ENCODE results near the gene TCF15. TPM values are rescaled to one million over a fixed set of nuclear protein-coding genes. Genes with fewer than 3 reads are reported as not detected.

TCF15 gene
- 0.18 and 1.0 TPM in 2 replicates for total RNA-seq (2014; rRNA removed; shearing (Covaris generic))

GRCh38 chr20:610130-611046, at the start of gene TCF15:
TSS of gene TCF15 (minus strand) at chr20:610309. CDS start at chr20:610237, 72 bp downstream.
- DNase-seq (ENCODE audit: low read depth), result peak; percentile 73

GRCh38 chr20:658731-659291, 48.7 kb upstream of the TCF15 start:
- no peak for DNase-seq (ENCODE audit: low read depth)

- DNase-seq (ENCODE audit: low read depth), result no peak
Measured at GRCh38 chr20:658202-658601, 48.1 kb upstream of the TCF15 start.

- no peak for DNase-seq (ENCODE audit: low read depth)
Measured at GRCh38 chr20:655726-656624, 45.9 kb upstream of the TCF15 start.

GRCh38 chr20:654417-654750, 44.3 kb upstream of the TCF15 start:
- DNase-seq (ENCODE audit: low read depth), result no peak

GRCh38 chr20:653590-654416, 43.7 kb upstream of the TCF15 start:
- no peak for DNase-seq (ENCODE audit: low read depth)

GRCh38 chr20:653110-653589, 43.0 kb upstream of the TCF15 start, which contains the start of gene SRXN1:
TSS of gene SRXN1 (minus strand) at chr20:653200. CDS start at chr20:653185, 15 bp downstream.
- DNase-seq (ENCODE audit: low read depth), result peak; percentile 97

GRCh38 chr20:652615-653109, 42.6 kb upstream of the TCF15 start:
- peak; percentile 49 for DNase-seq (ENCODE audit: low read depth)

- DNase-seq (ENCODE audit: low read depth), result no peak
Measured at GRCh38 chr20:651713-652614, 41.9 kb upstream of the TCF15 start.

GRCh38 chr20:650954-651353, 40.8 kb upstream of the TCF15 start:
- no peak for DNase-seq (ENCODE audit: low read depth)

- no peak for DNase-seq (ENCODE audit: low read depth)
Measured at GRCh38 chr20:650281-650680, 40.2 kb upstream of the TCF15 start.

GRCh38 chr20:647479-648019, 37.4 kb upstream of the TCF15 start:
- DNase-seq (ENCODE audit: low read depth), result no peak

GRCh38 chr20:646868-647233, 36.7 kb upstream of the TCF15 start:
- no peak for DNase-seq (ENCODE audit: low read depth)

- no peak for DNase-seq (ENCODE audit: low read depth)
Measured at GRCh38 chr20:646107-646867, 36.2 kb upstream of the TCF15 start.

GRCh38 chr20:645318-646106, 35.4 kb upstream of the TCF15 start:
- peak; percentile 70 for DNase-seq (ENCODE audit: low read depth)

- DNase-seq (ENCODE audit: low read depth), result no peak
Measured at GRCh38 chr20:644692-645317, 34.7 kb upstream of the TCF15 start.

GRCh38 chr20:642398-643174, 32.5 kb upstream of the TCF15 start:
- no peak for DNase-seq (ENCODE audit: low read depth)

All from Daoy (cell line).